B cell (primary cell): ENCODE measurements around the gene FUT9. TPM values are rescaled to one million over a fixed set of nuclear protein-coding genes. Genes with fewer than 3 reads are reported as not detected.

Experiments
- ATAC-seq: fragments of 200-7000 bp; cut with Tn5 transposase; one replicate; pipeline ENCODE4 v1.10.0; 2021; ENCODE audit warnings: low read depth, mild to moderate bottlenecking, moderate number of reproducible peaks, moderate library complexity
- CTCF ChIA-PET: fragments of 350-600 bp; sonication (Branson Sonifier 250); formaldehyde crosslinking; loops from one replicate; lab custom pipeline; 2021; ENCODE audit warnings: antibody characterized with exemption, inconsistent platforms; lab: Charles Lee
- POLR2A ChIA-PET: fragments of 350-600 bp; sonication (Branson Sonifier 250); formaldehyde crosslinking; loops from one replicate; lab custom pipeline; 2021; ENCODE audit warnings: antibody characterized with exemption; lab: Charles Lee
- DNase-seq: peaks from one replicate; pipeline ENCODE4 v3.0.0; 2013
- H2AFZ ChIP-seq: 2 replicates; pipeline ENCODE4 v1.6.1; 2012; ENCODE audit warnings: mild to moderate bottlenecking, low read depth, low read length; ENCODE audit not compliant: insufficient read depth, poor library complexity, severe bottlenecking
- H3K27ac ChIP-seq, 2 donors: 1 replicate in 1 of 2; 2 replicates in 1 of 2; pipeline ENCODE4 v1.5.1; 2012 to 2013; ENCODE audit warnings: low read length in 2 of 2, mild to moderate bottlenecking in 2 of 2, moderate library complexity in 1 of 2
- H3K27me3 ChIP-seq, 4 experiments: fragments of 200-600 bp in 1 of 4; sonication (generic) in 1 of 4; replicated peaks in 1 of 4; 1 replicate in 2 of 4; 2 replicates in 2 of 4; pipeline versions ENCODE4 v1.6.1 to v1.7.0; 2013 to 2016; ENCODE audit warnings: low read length in 3 of 4, mild to moderate bottlenecking in 2 of 4, mixed read lengths in 1 of 4, moderate library complexity in 1 of 4; ENCODE audit not compliant: insufficient read depth in 4 of 4, control insufficient read depth in 3 of 4; ENCODE audit errors: control extremely low read depth in 1 of 4
- H3K36me3 ChIP-seq, 2 experiments: replicated peaks in 1 of 2; 1 replicate in 1 of 2; 2 replicates in 1 of 2; pipeline versions ENCODE4 v1.6.1 to v1.7.1; 2013; ENCODE audit warnings: low read length in 1 of 2; ENCODE audit not compliant: insufficient read depth in 2 of 2, control insufficient read depth in 1 of 2; ENCODE audit errors: control extremely low read depth in 1 of 2, extremely low read depth in 1 of 2
- H3K4me1 ChIP-seq, 2 donors: fragments of 200-600 bp in 1 of 2; sonication (generic) in 1 of 2; 1 replicate in 1 of 2; 2 replicates in 1 of 2; pipeline versions ENCODE4 v1.5.1 to v1.6.1; 2013 to 2017; ENCODE audit warnings: low read length in 2 of 2; ENCODE audit not compliant: control insufficient read depth in 2 of 2, insufficient read depth in 2 of 2
- H3K4me2 ChIP-seq: replicated peaks from 2 replicates; pipeline ENCODE3; 2012; ENCODE audit warnings: mild to moderate bottlenecking, low read depth, low read length; ENCODE audit not compliant: poor library complexity, severe bottlenecking
- H3K4me3 ChIP-seq, 5 experiments: fragments of 200-600 bp in 1 of 5; sonication (generic) in 1 of 5; 1 replicate in 3 of 5; 2 replicates in 2 of 5; pipeline versions ENCODE4 v1.5.1 to v1.7.0; 2011 to 2016; ENCODE audit warnings: low read length in 4 of 5, mild to moderate bottlenecking in 4 of 5, low read depth in 2 of 5, control low read depth in 1 of 5, moderate library complexity in 1 of 5; ENCODE audit not compliant: insufficient read depth in 1 of 5; ENCODE audit errors: control extremely low read depth in 1 of 5, extremely low read depth in 1 of 5
- H3K79me2 ChIP-seq: fragments of 200-600 bp; sonication (generic); one replicate; pipeline ENCODE4 v1.6.0; 2016; ENCODE audit warnings: low read length; ENCODE audit not compliant: control insufficient read depth, insufficient read depth
- H3K9ac ChIP-seq: fragments of 200-600 bp; sonication (generic); 2 replicates; pipeline ENCODE4 v1.6.1; 2017; ENCODE audit warnings: mild to moderate bottlenecking, low read length, moderate library complexity
- H3K9me3 ChIP-seq, 3 donors: one replicate each; pipeline versions ENCODE4 v1.6.1 to v1.7.1; 2013; ENCODE audit warnings: low read length in 2 of 3; ENCODE audit not compliant: control insufficient read depth in 2 of 3, insufficient read depth in 1 of 3; ENCODE audit errors: control extremely low read depth in 1 of 3
- H4K20me1 ChIP-seq: 2 replicates; pipeline ENCODE4 v1.6.0; 2012; ENCODE audit warnings: mild to moderate bottlenecking, low read length; ENCODE audit not compliant: insufficient read depth, control insufficient read depth, poor library complexity, severe bottlenecking
- H3K27ac Mint-ChIP-seq: one replicate; pipeline ENCODE4 v1.8.0; 2021; ENCODE audit warnings: mixed read lengths
- H3K27me3 Mint-ChIP-seq: one replicate; pipeline ENCODE4 v1.8.0; 2021; ENCODE audit warnings: mixed read lengths
- H3K4me1 Mint-ChIP-seq: one replicate; pipeline ENCODE4 v1.8.0; 2021; ENCODE audit warnings: mixed read lengths
- H3K4me3 Mint-ChIP-seq: one replicate; pipeline ENCODE4 v1.8.0; 2021; ENCODE audit warnings: mixed read lengths
- H3K9me3 Mint-ChIP-seq: one replicate; pipeline ENCODE4 v1.8.0; 2022; ENCODE audit warnings: mixed read lengths; ENCODE audit not compliant: insufficient read depth
- CTCF ChIP-seq: fragments of 200-600 bp; IDR thresholded peaks from one replicate; pipeline ENCODE4 v1.8.0; 2022; ENCODE audit warnings: antibody characterized with exemption, mild to moderate bottlenecking
- EZH2 ChIP-seq: IDR thresholded peaks from 2 replicates; pipeline ENCODE4 v1.6.1; 2012; ENCODE audit warnings: borderline replicate concordance, low read depth, mild to moderate bottlenecking, moderate library complexity, low read length; ENCODE audit not compliant: insufficient read depth, poor library complexity, severe bottlenecking
- WGBS: methylation state at CpG from one replicate; pipeline ENCODE4 v1.1.5; 2013; ENCODE audit warnings: missing lambda C conversion rate; ENCODE audit not compliant: insufficient coverage; 5-methylcytosine and 5-hydroxymethylcytosine counted together
- intact Hi-C: fragments of 100-400 bp; cut with micrococcal nuclease; formaldehyde crosslinking; loops from one replicate; pipeline ENCODE4 v1.10.0; 2022
- polyA plus RNA-seq: library from polyadenylated mRNA; depleted of rRNA; stranded (reverse); fragments of >200 nt; gene quantifications from 2 replicates; pipeline ENCODE4 v1.2.3, GENCODE V29; 2012
- total RNA-seq, 2 donors: library from RNA; stranded (reverse); fragments of 120-200 nt in 1 of 2; gene quantifications; 1 replicate in 1 of 2; 2 replicates in 1 of 2; pipeline versions ENCODE4 v1.2.3 to v1.2.4, GENCODE V29; 2013 to 2022

Gene FUT9
- total and polyA plus RNA-seq, 2 donors (not counting 1 experiment from before 2014, with no cell fraction given) = not detected

DNA sequence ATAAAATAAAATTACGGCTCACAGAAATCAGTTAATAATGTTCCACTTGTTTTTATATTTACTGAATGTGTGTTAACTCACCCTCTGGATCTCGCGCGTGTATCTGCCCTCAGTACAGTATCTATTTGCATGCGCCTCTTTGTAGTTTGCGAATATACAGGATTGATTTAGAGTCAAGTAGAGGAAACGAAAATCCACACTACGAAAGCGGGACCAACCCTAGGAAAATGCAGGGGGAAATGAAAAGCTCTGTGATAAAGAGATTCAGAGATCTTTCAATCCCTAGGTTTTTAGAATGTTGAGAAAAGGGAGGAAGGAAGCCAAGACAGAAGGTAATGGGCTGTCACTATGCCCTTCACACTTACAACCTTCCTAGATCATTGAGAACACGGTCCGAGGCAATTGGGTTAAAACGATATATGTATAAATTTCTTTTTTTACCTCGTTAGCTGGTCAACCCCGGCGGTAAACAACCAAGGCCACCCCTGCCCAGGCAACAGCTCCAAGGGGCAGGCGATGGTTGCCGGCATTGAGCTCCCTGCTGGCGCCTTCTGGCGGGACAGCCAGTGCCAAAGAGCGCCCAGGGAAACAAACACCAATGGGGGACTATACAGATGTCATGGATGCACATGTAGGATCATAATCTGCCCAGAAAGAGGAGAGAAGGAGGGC lies 792 bp upstream of the FUT9 start:
- Histone ChIP-seq H3K27ac (no peak overlapping the region), H3K27me3 (peaks cover 0 to 6% (median 3%) of the 10 kb centered on the region in 4 experiments), H2AFZ (no peak overlapping the region), H3K79me2 (no peaks in the 10 kb centered on the region), H4K20me1 (no peaks in the 10 kb centered on the region), H3K4me2 (no peak overlapping the region), H3K9me3 (peaks cover 0 to 9% (median 0%) of the 10 kb centered on the region in 3 donors), H3K4me1 (no peaks in the 10 kb centered on the region), H3K4me3 (no peak overlapping the region), H3K9ac (no peak overlapping the region), H3K36me3 (no peaks in the 10 kb centered on the region)
- ATAC-seq (no peak), DNase-seq (no peak)
- TF ChIP-seq EZH2 = no peak
- no peak for TF ChIP-seq CTCF
- POLR2A ChIA-PET = no interaction called here
- H3K27me3 Mint-ChIP-seq = peaks cover 18% of the 10 kb centered on the region
- no peak overlapping the region for H3K4me3 Mint-ChIP-seq
- CTCF ChIA-PET = no interaction called here
- no peaks in the 10 kb centered on the region for H3K4me1 Mint-ChIP-seq
- intact Hi-C loops = no loop called here
- whole genome bisulfite sequencing = 6% methylated on average over 7 of the region's 20 CpGs
- H3K9me3 Mint-ChIP-seq = no peaks in the 10 kb centered on the region
- H3K27ac Mint-ChIP-seq = no peak overlapping the region

DNA sequence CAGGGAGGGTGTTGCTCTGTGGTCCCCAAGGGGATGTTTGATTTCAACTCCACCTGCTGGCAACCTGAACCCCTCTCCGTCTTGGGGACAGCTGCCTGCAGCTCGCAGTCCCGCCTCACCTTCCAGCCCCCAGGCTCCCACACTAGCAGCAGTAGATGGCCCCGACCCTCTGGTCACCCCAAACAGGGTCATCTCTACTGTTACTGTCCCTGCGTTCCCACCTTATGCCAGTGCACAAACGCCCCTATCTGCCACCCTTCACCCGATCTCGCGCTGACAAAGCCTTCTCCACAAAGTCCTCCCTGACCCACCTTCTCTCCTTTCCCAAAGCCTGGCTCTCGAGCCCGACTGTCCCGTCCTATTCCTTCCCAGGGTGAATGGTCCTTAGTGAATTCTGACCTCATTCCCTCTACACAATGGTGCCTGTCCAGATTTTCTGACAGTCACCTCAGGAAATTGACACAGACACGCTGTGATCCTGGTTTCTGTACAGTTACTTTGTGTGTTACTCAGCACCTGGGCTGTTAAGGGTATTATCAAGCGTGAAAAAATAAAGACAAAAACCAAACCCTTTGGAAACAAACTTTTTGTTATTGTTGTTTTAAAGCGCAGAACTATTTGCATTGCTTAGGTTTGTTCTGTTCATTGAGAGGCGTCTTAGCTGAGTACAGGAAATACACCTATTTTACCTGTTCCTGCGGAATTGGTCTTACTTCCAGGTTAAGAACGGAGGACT lies 728 bp downstream of the FUT9 start:
- Mint-ChIP-seq H3K27ac (no peak overlapping the region), H3K4me3 (no peak overlapping the region), H3K4me1 (no peaks in the 10 kb centered on the region), H3K27me3 (peaks cover 18% of the 10 kb centered on the region), H3K9me3 (peaks cover 3% of the 10 kb centered on the region)
- no peak overlapping the region for H3K9ac ChIP-seq
- POLR2A ChIA-PET = no interaction called here
- intact Hi-C loops = no loop called here
- CTCF ChIA-PET = no interaction called here
- no peak for ATAC-seq
- no peak overlapping the region for H3K27ac ChIP-seq
- H4K20me1 ChIP-seq = no peaks in the 10 kb centered on the region
- peaks cover 0 to 6% (median 3%) of the 10 kb centered on the region in 4 experiments for H3K27me3 ChIP-seq
- no peaks in the 10 kb centered on the region for H3K36me3 ChIP-seq
- H3K79me2 ChIP-seq = no peaks in the 10 kb centered on the region
- H3K4me2 ChIP-seq = no peak overlapping the region
- no peak overlapping the region for H3K4me3 ChIP-seq
- no peak overlapping the region for H2AFZ ChIP-seq
- WGBS = 5% methylated on average over 13 of the region's 18 CpGs
- no peaks in the 10 kb centered on the region for H3K4me1 ChIP-seq
- peaks cover 0 to 9% (median 0%) of the 10 kb centered on the region in 3 donors for H3K9me3 ChIP-seq
- no peak for DNase-seq
- TF ChIP-seq EZH2 (no peak), CTCF (no peak)
